HG03045 (cell line): ENCODE data around the gene SYNE3.
A peak's percentile ranks its signal among the peaks of the same experiment; 100 is the strongest.

Experiments used
- ATAC-seq: cut with Tn5 transposase; IDR thresholded peaks from one replicate; pipeline ENCODE4 v1.9.1; 2021; ENCODE audit warnings: mild to moderate bottlenecking, moderate library complexity; ENCODE audit not compliant: unreplicated experiment

The SYNE3 gene

DNA sequence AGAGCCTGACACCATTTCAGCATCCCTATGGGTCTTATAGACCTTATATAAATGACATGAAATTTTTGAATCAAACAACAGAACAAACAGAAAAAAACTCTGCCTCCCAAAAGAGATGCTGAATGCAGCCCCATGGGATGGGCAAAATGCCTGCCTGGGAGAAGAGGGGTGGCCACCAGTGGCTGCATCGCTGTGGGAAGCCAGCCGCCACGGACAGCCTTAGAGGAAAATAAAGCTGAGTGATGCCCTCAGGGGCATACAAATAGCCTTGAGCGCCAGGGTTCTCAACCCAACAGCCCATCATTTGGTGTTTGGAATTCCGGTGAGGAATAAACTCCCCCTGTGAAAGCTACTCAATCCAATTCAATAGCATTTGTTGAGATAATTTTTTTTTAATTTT is 22.9 kb downstream of the SYNE3 start:
- no peak for ATAC-seq

DNA sequence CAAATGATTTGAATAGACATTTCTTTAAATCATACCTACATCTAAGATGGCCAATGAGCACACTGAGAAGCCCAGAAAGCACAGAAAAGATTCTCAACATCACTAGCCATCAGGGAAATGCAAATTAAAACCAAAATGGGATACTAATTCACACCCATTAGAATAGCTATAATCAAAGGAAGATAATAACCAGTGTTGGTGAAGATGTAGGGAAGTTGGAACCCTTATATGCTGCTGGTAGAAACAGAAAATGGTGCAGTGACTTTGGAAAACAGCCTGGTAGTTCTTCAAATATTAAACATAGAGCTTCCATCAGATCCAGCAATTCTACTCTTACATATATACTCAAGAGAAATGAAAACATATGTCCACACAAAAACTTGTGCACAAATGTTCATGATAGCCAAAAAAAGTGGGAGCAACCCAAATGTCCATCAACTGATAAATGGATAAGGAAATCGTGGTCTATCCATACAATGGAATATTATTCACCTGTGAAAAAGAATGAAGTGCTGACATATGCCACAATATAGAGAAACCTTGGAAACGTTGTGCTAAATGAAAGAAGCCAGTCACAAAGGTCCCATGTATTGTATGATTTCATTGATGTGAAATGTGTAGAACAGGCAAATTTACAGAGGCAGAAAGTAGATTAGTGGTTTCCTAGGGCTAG is 24.4 kb downstream of the SYNE3 start:
- no peak for ATAC-seq

DNA sequence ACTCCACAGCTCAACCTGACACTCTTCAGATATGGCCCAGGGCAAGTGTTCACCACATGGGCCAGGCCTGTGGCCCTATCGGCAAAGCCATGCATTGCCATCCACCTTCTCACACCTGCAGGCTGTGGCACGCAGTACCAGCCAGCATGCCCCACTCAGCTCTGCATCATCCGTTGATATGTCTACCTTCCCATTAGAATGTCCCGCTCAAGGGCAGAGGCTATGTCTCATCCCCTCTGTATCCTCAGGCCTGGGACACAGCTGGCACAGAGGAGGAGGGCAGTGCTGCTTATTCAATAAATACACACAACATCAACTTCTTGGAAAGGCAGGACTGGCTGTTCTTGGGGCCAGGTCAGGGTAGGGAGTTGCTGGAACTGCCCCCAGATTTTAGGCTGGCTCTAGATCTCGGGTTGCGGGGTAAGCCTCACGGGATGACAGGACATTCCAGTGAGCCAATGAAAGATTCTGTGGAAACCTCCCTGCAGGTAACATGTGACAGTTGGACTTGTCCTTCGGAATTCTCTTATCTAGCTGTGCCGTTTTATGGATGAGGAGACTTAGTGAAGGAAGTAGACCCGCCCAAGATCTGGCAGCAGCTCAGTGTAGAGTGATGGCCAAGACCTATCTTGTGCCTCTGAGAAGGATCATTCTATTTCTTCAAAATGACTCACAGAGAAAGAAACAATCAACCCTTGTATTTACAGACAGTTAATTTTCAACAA is 25.6 kb downstream of the SYNE3 start:
- ATAC-seq: no peak

GRCh38 chr14:95490138-95490509 is 26.3 kb downstream of the SYNE3 start:
- no peak for ATAC-seq

DNA sequence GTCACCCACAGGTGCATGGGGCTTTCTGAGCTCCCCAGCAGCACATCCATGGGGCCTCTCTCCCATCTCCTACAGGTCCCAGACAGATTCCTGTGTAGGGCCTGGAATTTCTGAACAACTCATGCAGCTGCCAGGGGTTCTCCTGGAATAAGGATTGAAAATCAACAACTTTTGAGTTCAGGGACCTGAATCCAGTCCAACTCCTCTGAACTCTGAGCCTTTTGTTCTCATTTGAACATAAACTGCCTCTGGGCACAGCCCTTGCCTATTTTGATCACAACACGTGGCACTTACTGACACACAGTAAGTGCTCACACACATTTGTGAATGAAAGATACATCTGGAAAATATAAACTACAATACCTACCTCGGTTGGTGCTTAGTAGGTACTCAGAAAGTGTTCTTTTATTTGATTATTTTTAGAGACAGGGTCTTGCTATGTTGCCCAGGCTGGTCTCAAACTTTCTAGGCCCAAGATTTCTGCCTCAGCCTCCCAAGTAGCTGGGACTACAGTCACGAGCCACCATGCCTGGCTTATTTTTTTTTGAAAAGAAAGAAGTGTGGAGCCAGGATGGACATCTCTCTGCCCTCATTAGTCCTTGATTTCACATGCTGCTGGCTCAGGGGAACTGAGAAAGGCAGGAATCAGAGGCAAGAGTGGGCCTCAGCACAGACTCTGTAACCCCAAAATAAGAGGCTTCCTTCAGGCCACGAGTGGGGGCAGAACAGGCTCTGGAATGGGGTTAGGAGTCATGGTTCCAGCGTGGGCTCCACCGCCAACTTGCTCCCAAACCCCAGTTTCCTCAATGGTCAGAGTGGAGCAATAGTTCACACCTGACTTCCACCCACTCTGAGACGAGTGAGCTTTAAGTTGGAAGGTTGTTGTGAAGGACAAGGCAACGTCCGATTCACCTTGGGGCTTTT is 27.0 kb downstream of the SYNE3 start:
- ATAC-seq: no peak

GRCh38 chr14:95488376-95489213 is 27.9 kb downstream of the SYNE3 start:
- no peak for ATAC-seq

DNA sequence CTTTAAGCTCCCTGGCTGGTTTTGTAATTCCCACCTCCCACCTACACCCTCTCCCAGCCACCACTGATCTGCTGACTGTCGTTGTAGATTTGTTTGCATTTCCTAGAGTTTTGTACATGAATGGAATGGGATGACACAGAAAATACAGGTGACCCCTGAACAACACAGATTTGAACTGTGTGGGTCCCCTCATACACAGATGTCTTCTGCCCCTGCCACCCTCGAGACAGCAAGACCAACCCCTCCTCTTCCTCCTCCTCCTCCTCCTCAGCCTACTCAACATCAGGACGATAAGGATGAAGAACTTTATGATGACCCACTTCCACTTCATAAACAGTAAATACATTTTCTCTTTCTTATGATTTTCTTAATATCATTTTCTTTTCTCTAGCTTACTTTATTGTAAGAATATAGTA is 28.8 kb downstream of the SYNE3 start:
- ATAC-seq: no peak

GRCh38 chr14:95486875-95487668 is 29.4 kb downstream of the SYNE3 start:
- no peak for ATAC-seq

DNA sequence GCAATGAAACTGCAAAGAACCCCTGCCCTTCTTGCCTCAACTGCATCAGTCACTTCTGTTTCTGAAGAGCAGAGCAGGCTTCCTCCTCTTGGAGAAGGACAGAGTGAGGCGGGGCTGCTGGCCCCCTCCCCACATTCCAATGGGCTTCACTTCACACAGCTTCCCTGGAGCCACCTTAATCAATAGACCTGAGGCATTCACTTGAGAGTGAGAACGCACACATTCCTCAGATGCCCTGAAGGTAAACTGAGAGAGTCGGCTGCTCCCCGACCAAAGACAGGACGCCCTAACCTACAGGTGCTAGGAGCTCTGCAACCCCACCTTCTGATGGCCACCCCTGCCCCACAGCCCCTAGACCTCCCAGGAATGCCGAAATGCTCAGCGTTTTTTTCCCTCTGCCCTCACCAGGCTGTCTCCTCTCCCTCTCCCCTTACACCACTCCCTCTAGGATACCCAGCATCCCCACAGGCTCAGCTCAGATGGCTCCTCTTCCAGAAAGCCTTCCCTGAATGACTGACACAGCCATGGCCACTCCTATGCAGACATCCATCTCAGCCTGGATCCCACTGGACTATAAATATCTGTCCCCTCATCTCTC is 31.1 kb downstream of the SYNE3 start:
- no peak for ATAC-seq

DNA sequence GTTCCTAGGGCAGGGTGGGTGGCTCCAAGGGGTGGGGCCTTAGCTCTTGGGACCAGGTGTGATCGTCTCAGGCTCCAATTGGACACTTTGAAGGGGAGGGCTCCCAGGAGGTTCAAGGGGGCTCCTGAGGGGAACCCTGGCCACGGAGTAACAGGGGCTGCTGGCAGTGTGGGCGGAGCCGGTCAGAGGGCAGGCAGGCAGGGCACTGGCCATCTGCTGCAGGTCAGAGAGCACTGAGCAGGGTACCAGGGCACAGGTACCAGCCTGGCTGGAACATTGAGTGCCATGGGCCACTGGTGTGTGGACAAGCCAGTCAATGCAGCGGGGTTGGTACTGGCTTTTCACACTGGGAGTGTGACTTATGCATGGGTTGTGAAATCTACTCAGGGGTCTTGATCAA is 32.2 kb downstream of the SYNE3 start:
- ATAC-seq: no peak

DNA sequence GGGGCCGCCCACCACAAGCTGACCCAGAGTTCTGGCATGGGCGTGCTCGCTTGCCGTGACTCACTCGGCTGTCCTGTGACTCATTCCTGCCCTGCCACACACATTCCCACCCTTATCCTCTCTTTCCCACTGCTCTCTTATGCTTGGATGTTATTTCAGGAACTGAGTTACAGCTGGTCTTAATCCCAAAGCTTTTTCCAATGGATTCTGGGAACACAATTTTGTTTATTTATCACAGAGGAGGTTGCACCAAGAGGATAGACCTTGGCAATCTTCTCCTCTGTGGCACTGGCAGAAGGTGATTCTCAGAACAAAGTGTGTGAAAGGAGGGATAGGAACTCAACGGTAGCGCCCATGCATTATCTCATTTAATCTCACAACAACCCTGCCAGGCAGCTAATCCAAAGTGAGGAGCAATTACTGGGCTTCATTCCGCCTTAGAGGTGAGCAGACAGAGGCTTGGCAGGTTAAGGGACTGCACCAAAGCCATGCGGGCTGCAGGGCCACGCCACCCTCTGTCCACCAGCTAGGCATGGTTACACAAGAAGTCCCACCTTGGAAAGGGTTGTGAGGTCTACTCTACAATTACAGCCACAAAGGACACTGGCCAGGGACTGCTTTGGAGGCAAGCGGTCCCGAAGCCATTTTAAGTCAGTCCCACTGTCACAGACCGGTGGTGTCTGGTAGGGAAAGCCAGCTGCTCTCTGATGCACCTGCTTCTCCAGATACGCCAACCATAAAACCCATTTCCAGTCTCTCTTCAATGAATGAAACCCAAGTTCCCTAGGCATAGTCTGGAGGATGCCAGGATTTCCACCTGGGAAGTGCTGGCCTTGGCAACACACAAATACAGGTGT is 32.9 kb downstream of the SYNE3 start:
- no peak for ATAC-seq

DNA sequence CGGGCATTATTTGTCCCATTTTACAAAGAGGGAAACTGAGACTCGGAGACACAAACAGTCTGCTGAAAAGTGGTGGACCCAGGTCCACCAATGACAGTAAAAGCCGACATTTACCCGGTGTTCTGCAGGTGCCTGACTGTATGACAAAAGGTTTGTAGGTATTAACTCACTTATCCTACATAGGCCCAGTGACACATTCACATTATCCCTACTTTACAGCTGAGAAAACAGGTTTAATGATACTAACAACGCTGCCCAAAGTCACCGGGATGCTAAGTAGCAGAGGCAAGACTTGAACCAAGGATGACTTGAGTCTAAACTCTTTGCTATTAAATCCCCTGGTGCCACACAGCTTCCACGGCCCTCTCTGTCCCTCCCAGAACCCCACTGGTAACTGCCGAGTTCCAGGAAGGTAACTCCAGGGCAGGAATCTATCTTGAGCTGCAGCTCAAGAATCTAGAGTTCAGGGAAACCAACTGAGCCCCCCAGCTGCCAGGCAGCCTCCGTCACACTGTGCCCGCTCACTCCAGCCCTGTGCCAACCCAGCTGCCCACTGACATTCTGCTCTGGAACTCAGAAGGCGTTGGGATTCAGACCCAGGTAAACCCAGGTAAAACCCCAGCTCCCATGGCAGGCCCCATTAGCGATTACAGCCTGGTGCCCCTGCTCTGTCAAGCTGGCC is 33.7 kb downstream of the SYNE3 start:
- no peak for ATAC-seq

DNA sequence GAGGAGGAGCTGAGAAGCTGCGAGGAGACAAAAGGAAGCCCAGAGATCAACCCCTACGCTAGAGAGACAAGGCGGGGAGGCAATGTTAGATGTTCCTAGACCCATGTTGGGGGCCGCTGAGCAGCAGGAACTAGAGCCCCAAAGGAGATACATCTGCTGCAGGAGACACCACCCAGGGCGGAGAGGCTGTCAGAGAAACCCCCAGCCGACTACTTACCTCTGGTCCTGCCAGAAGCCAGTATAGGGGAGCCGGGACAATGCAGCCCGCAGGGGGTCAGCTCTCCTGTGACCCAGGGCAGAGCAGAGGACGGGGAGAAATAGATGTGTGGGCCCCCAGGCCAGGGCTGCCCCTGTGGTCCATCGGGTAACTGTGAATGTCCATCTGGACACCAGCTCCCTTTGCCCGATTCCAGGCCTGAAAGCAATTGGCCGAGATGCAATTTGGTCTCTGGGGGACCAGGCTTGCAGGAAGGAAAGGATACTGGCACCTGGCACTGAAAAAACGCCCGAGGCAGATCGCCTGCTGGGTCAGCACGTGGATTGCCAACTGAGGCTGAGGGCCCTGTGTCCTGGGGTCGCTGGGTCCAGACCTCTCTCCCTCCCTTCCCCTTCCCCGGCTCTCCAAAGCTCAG is 34.9 kb downstream of the SYNE3 start:
- ATAC-seq: no peak

DNA sequence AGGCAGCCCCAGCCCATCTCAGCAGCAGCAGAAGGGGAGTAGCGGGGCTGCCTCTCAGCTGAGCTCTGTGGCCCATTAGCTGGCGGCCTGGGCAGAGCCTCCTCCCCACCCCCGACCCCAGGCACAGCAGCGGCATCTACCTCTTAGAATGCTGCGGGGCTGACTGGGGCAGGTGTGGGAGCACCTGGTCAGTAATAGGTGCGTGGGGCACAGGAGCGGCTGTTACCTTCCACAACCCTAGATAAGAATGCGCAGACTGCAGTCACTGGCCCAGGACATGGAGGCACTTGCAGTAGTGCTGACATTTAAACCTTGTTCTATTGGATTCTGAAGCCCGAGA is 35.6 kb downstream of the SYNE3 start:
- no peak for ATAC-seq

DNA sequence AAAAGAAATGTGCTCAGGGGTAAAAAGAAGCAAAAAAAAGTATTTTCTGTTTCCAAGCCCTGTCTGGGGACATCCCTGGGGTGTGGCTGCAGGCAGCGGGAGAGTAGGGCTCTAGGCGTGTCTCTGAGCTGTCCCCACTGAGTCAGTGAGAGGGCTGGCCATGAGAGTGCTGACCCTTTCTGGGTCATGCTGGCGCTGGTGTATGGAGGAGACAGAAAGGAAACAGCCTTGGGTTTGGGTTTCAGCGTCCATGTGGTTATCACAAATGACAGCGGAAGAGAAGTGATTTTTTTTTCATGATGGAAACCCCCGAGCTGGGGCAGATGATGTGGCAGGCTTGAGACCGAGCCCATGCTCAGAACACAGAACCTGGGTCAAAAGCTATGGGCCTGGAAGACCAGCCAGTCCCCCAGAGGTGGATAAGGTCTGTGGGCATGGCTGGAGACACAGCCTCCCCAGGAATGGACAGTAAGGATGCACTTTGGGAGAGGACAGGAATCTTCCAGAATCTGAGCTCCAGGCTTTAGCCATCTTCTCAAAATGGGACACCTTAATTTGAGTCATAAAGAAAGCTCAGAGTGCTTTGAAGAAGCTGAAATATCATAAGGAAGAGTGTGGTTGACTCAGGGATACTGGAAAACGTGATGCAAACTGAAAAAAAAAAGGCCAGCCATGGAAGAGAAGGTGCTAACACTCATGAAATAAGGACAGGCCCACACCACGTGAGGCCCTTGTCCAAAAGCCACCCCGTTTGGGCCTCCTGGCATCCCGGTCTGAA is 36.2 kb downstream of the SYNE3 start:
- ATAC-seq: peak; percentile 44

DNA sequence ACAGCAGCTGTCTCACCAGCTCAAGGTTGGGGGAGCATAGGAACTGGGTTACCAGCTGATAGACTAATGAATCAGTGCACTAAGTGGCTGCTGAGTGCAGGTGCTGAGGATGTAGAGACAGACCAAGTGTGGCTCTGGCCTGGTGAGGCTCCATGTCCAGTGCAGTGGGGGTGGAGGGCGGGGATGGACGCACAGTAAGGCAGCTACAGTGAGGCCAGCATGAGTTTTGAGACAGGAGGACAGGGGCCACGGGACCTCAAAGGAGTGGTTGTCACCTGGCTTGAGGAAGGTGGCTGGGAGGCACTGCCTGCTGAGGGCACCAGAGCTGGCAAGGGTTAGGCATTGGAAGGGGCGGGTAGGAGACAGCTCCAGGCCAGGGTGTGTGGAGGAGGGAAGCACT is 37.0 kb downstream of the SYNE3 start:
- no peak for ATAC-seq

DNA sequence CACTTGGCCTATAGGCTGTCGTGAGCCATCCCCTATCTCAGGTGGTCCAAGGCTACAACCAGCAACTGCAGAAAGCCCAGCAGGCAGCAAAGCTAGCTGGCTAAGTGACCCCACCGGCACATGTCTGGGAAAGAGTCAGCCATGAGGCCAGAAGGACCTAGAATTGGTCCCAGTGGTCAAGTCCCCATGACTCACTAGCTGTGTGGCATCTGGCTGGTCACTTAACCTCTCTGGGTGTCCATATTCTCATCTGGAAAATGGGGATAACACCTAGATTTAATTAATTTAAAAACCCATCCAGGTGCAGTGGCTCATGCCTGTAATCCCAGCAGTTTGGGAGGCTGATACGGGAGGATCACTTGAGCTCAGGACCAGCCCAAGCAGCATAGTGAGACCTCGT is 37.6 kb downstream of the SYNE3 start:
- no peak for ATAC-seq
